SK-N-SH (cell line): ENCODE results near the gene FBN1. TPM values are rescaled to one million over a fixed set of nuclear protein-coding genes. Genes with fewer than 3 reads are reported as not detected.
A peak's percentile ranks its signal among the peaks of the same experiment; 100 is the strongest.

ENCODE experiments used
- CTCF ChIA-PET: fragments of 300-600, 350-600 bp; formaldehyde crosslinking; extraction: SDS; loops from one replicate; lab custom pipeline; 2021; lab: Yijun Ruan, JAX
- POLR2A ChIA-PET: fragments of 350-600 bp; sonication (Branson Sonifier 250); formaldehyde crosslinking; extraction: SDS; loops from one replicate; lab custom pipeline; 2020; ENCODE audit warnings: antibody characterized with exemption, inconsistent platforms; lab: Yijun Ruan, JAX
- DNase-seq: peaks from one replicate; pipeline ENCODE4 v3.0.0; 2012
- H2AFZ ChIP-seq: fragments of 200-600 bp; sonication (generic); 2 replicates; pipeline ENCODE4 v1.8.1; 2016; ENCODE audit warnings: antibody characterized with exemption, mild to moderate bottlenecking, low read depth
- H3F3A ChIP-seq: fragments of 200-600 bp; sonication (generic); replicated peaks from 2 replicates; pipeline ENCODE3; 2016; ENCODE audit warnings: antibody characterized with exemption, mild to moderate bottlenecking; ENCODE audit not compliant: insufficient read depth
- H3K27ac ChIP-seq, 2 experiments: fragments of 200-500 bp in 1 of 2; fragments of 200-600 bp in 1 of 2; sonication (Bioruptor generic) in 1 of 2; sonication (generic), shearing (Covaris generic) in 1 of 2; 2 replicates each; pipeline versions ENCODE4 v1.5.1 to v1.6.1; 2014 to 2016; ENCODE audit warnings: low read depth in 2 of 2, inconsistent platforms in 1 of 2, low read length in 1 of 2, mild to moderate bottlenecking in 1 of 2, mixed read lengths in 1 of 2
- H3K27me3 ChIP-seq: fragments of 200-600 bp; sonication (generic), shearing (Covaris generic); 2 replicates; pipeline ENCODE4 v1.6.1; 2016; ENCODE audit warnings: mixed run types; ENCODE audit not compliant: insufficient read depth
- H3K36me3 ChIP-seq, 2 experiments: fragments of 200-500 bp in 1 of 2; fragments of 200-600 bp in 1 of 2; sonication (Bioruptor generic) in 1 of 2; sonication (generic) in 1 of 2; replicated peaks in 1 of 2; 2 replicates each; pipeline versions ENCODE3 to v1.5.1; 2014 to 2016; ENCODE audit warnings: low read length in 1 of 2, mild to moderate bottlenecking in 1 of 2; ENCODE audit not compliant: insufficient read depth in 2 of 2, control insufficient read depth in 1 of 2
- H3K4me1 ChIP-seq, 2 experiments: fragments of 200-500 bp in 1 of 2; fragments of 200-600 bp in 1 of 2; sonication (Bioruptor generic) in 1 of 2; sonication (generic), shearing (Covaris generic) in 1 of 2; 2 replicates each; pipeline versions ENCODE4 v1.5.1 to v1.6.1; 2014 to 2016; ENCODE audit warnings: low read depth in 1 of 2, low read length in 1 of 2, mixed run types in 1 of 2; ENCODE audit not compliant: insufficient read depth in 2 of 2, control insufficient read depth in 1 of 2
- H3K4me2 ChIP-seq: fragments of 200-600 bp; sonication (generic), shearing (Covaris generic); 2 replicates; pipeline ENCODE4 v1.6.1; 2017; ENCODE audit warnings: mixed run types
- H3K4me3 ChIP-seq, 2 experiments: fragments of 200-500 bp in 1 of 2; fragments of 200-600 bp in 1 of 2; sonication (Bioruptor generic) in 1 of 2; sonication (generic), shearing (Covaris generic) in 1 of 2; 2 replicates each; pipeline versions ENCODE4 v1.5.1 to v1.8.1; 2014 to 2016; ENCODE audit warnings: low read depth in 2 of 2, inconsistent platforms in 1 of 2, low read length in 1 of 2, mild to moderate bottlenecking in 1 of 2, mixed read lengths in 1 of 2, moderate library complexity in 1 of 2
- H3K79me2 ChIP-seq: fragments of 200-600 bp; sonication (generic); 2 replicates; pipeline ENCODE4 v1.8.1; 2017; ENCODE audit warnings: mild to moderate bottlenecking; ENCODE audit not compliant: insufficient read depth
- H3K9ac ChIP-seq: fragments of 200-600 bp; sonication (generic); 2 replicates; pipeline ENCODE4 v1.6.1; 2017; ENCODE audit warnings: mixed run types
- H3K9me2 ChIP-seq: fragments of 200-600 bp; sonication (generic); 2 replicates; pipeline ENCODE4 v1.6.1; 2017; ENCODE audit warnings: mixed run types
- H3K9me3 ChIP-seq: fragments of 200-600 bp; sonication (generic); 2 replicates; pipeline ENCODE4 v1.6.1; 2017; ENCODE audit warnings: mixed run types, mild to moderate bottlenecking, moderate library complexity
- H4K20me1 ChIP-seq: fragments of 200-600 bp; sonication (generic); 2 replicates; pipeline ENCODE4 v1.6.1; 2017; ENCODE audit warnings: mild to moderate bottlenecking, mixed run types; ENCODE audit not compliant: insufficient read depth
- CTCF ChIP-seq: fragments of 200-600 bp; sonication (generic); IDR thresholded peaks from 2 replicates; pipeline ENCODE4 v1.6.1; 2017; ENCODE audit warnings: antibody characterized with exemption, mild to moderate bottlenecking, moderate library complexity
- EP300 ChIP-seq, 2 experiments: IDR thresholded peaks; 2 replicates each; pipeline versions ENCODE4 v1.4.0 to v1.6.1; 2012; ENCODE audit warnings: borderline replicate concordance in 1 of 2, low read depth in 1 of 2, low read length in 1 of 2
- FOXM1 ChIP-seq: IDR thresholded peaks from 2 replicates; pipeline ENCODE4 v1.4.0; 2012; ENCODE audit warnings: low read depth, mild to moderate bottlenecking
- GABPA ChIP-seq: IDR thresholded peaks from 2 replicates; pipeline ENCODE4 v1.4.0; 2012; ENCODE audit warnings: low read depth, mild to moderate bottlenecking
- GATA2 ChIP-seq: sonication (generic); formaldehyde crosslinking; IDR thresholded peaks from 2 replicates; pipeline ENCODE4 v1.5.0; 2020; ENCODE audit warnings: mild to moderate bottlenecking, missing genetic modification reagents
- NFIC ChIP-seq: IDR thresholded peaks from 2 replicates; pipeline ENCODE4 v1.4.0; 2012; ENCODE audit warnings: borderline replicate concordance
- NRF1 ChIP-seq: IDR thresholded peaks from 2 replicates; pipeline ENCODE4 v1.6.1; 2012; ENCODE audit warnings: low read depth, mild to moderate bottlenecking, low read length
- REST ChIP-seq: IDR thresholded peaks from 2 replicates; pipeline ENCODE4 v1.6.1; 2012; ENCODE audit warnings: mild to moderate bottlenecking, low read depth, low read length, moderate library complexity
- RFX5 ChIP-seq: IDR thresholded peaks from 2 replicates; pipeline ENCODE4 v1.6.1; 2012; ENCODE audit warnings: mild to moderate bottlenecking, improper control_type of control experiment, low read length
- RXRA ChIP-seq: IDR thresholded peaks from 2 replicates; pipeline ENCODE4 v1.4.0; 2012; ENCODE audit warnings: low read depth, mild to moderate bottlenecking, borderline replicate concordance
- SIN3A ChIP-seq: IDR thresholded peaks from 2 replicates; pipeline ENCODE4 v1.6.1; 2012; ENCODE audit warnings: low read depth, mild to moderate bottlenecking, low read length, moderate library complexity, borderline replicate concordance
- SMC3 ChIP-seq: IDR thresholded peaks from 2 replicates; pipeline ENCODE4 v1.6.1; 2012; ENCODE audit warnings: low read depth, low read length, improper control_type of control experiment
- TAF1 ChIP-seq: IDR thresholded peaks from 2 replicates; pipeline ENCODE4 v1.6.1; 2012; ENCODE audit warnings: low read depth, mild to moderate bottlenecking, low read length, moderate library complexity, borderline replicate concordance
- TCF12 ChIP-seq: IDR thresholded peaks from 2 replicates; pipeline ENCODE4 v1.4.0; 2012
- ZBTB33 ChIP-seq: IDR thresholded peaks from 2 replicates; pipeline ENCODE4 v1.4.0; 2012; ENCODE audit warnings: low read depth, borderline replicate concordance
- WGBS: methylation state at CpG from one replicate; pipeline ENCODE4 v1.1.6; 2017; ENCODE audit warnings: low lambda C conversion rate; 5-methylcytosine and 5-hydroxymethylcytosine counted together
- polyA plus RNA-seq, 3 experiments: library from polyadenylated mRNA; depleted of rRNA; stranded (reverse); fragments of >200 nt; gene quantifications; 2 replicates each; pipeline ENCODE4 v1.2.3, GENCODE V29; 2012
- TF ChIP-seq, protein P1 (sequence below): fragments of 150-350 bp; IDR thresholded peaks from 2 replicates; pipeline ENCODE4 v1.6.1; 2017; ENCODE audit warnings: antibody characterized with exemption, low read length, low read depth, borderline replicate concordance

FBN1 gene
- polyA plus RNA-seq, 1 of the 3 experiments (the other 2 are of a cell fraction) = 248 TPM

DNA sequence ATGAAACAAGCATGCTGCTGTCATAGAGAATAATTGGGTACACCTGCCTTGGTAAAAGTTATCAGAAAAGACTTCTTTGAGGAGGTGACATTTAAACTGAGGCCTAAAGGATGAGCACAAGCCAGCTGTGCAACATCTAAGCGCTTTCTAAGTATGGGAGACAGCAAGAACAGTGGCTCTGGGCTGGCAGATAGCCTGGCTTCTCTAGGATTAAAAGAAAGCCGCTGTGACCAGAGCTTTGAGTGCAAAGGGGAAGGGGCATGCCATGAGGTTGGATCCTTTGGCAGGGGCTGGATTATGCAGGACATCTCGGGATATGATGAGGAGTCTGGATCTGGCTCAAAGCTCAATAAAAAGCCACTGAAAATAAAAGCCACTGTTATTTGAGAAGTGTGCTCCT, 99.2 kb downstream of the FBN1 start:
- TF ChIP-seq CTCF = no peak
- no peak for TF ChIP-seq TAF1
- no peak overlapping the region for H3K4me3 ChIP-seq
- H3K9ac ChIP-seq = no peak overlapping the region; the same call in 1 of the 2 replicates
- H3K27ac ChIP-seq = peak overlapping the region; percentile 79 to 95
- H4K20me1 ChIP-seq = peaks cover 10% of the 10 kb centered on the region
- H3K27me3 ChIP-seq = no peaks in the 10 kb centered on the region
- POLR2A ChIA-PET = no interaction called here
- CTCF ChIA-PET = no interaction called here
- H3K4me1 ChIP-seq = peaks cover 40 to 51% of the 10 kb centered on the region in 2 experiments
- peak overlapping the region; percentile 61; the same call in 1 of the 2 replicates for H3K4me2 ChIP-seq
- no peaks in the 10 kb centered on the region for H3K9me2 ChIP-seq
- 94% methylated on average over 3 of the region's 3 CpGs for WGBS
- H3K36me3 ChIP-seq = peaks cover 7 to 56% of the 10 kb centered on the region in 2 experiments
- no peaks in the 10 kb centered on the region for H3K9me3 ChIP-seq
- H2AFZ ChIP-seq = no peak overlapping the region
- peaks cover 57% of the 10 kb centered on the region for H3F3A ChIP-seq
- peaks cover 97% of the 10 kb centered on the region for H3K79me2 ChIP-seq
- DNase-seq = no peak

- Histone ChIP-seq H3K9me3 (no peaks in the 10 kb centered on the region), H3K27ac (peak overlapping the region; percentile 58 to 95), H3K9me2 (no peaks in the 10 kb centered on the region), H3K9ac (no peak overlapping the region; the same call in 1 of the 2 replicates), H3F3A (peaks cover 57% of the 10 kb centered on the region), H4K20me1 (peaks cover 20% of the 10 kb centered on the region), H3K27me3 (no peaks in the 10 kb centered on the region), H3K4me3 (no peak overlapping the region), H3K4me2 (no peak overlapping the region), H3K4me1 (peaks cover 41 to 43% of the 10 kb centered on the region in 2 experiments), H3K79me2 (peaks cover 97% of the 10 kb centered on the region), H3K36me3 (peaks cover 7 to 56% of the 10 kb centered on the region in 2 experiments), H2AFZ (no peak overlapping the region)
- 42% methylated on average over 2 of the region's 2 CpGs for WGBS
- ChIA-PET CTCF (no interaction called here), POLR2A (no interaction called here)
- DNase-seq = no peak
- no peak for TF ChIP-seq GABPA
- no peak for TF ChIP-seq NRF1
- TF ChIP-seq CTCF = no peak
- TF ChIP-seq EP300 (IDR thresholded peaks at IDR 0.05; ENCODE audit: borderline replicate concordance in 1 of 2, low read depth in 1 of 2, low read length in 1 of 2) = no peak
- TF ChIP-seq RXRA = no peak
- TF ChIP-seq, protein P1, sequence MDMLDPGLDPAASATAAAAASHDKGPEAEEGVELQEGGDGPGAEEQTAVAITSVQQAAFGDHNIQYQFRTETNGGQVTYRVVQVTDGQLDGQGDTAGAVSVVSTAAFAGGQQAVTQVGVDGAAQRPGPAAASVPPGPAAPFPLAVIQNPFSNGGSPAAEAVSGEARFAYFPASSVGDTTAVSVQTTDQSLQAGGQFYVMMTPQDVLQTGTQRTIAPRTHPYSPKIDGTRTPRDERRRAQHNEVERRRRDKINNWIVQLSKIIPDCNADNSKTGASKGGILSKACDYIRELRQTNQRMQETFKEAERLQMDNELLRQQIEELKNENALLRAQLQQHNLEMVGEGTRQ = no peak
- no peak for TF ChIP-seq SIN3A
- no peak for TF ChIP-seq RFX5
- TF ChIP-seq TAF1 = no peak
- TF ChIP-seq TCF12 = no peak
- no peak for TF ChIP-seq ZBTB33
- no peak for TF ChIP-seq SMC3
- no peak for TF ChIP-seq FOXM1
- no peak for TF ChIP-seq NFIC
- TF ChIP-seq GATA2 (CRISPR knock-in tag) = no peak
- TF ChIP-seq REST = no peak
Measured at GRCh38 chr15:48544778-48545177, 100.7 kb downstream of the FBN1 start.
